Endothelial cell (in vitro differentiated cells): Measurements from ENCODE around the gene RABL2B. TPM values are rescaled to one million over a fixed set of nuclear protein-coding genes. Genes with fewer than 3 reads are reported as not detected.
"Not testable (repeated sequence)": the region's sequence is repeated elsewhere in the genome, so short reads cannot be mapped to it uniquely, and the experiment has no call there.

Experiments
- DNase-seq: peaks from one replicate; pipeline ENCODE4 v3.0.0; 2021; ENCODE audit warnings: low spot score
- H3K27ac Mint-ChIP-seq: one replicate; pipeline ENCODE4 v1.8.0; 2021; ENCODE audit warnings: mixed read lengths, inconsistent platforms; ENCODE audit not compliant: unreplicated experiment
- H3K27me3 Mint-ChIP-seq: one replicate; pipeline ENCODE4 v1.8.0; 2021; ENCODE audit warnings: mild to moderate bottlenecking, moderate library complexity, mixed read lengths, inconsistent platforms; ENCODE audit not compliant: unreplicated experiment
- H3K36me3 Mint-ChIP-seq: one replicate; pipeline ENCODE4 v1.8.0; 2021; ENCODE audit warnings: mild to moderate bottlenecking, low read depth, mixed read lengths, inconsistent platforms; ENCODE audit not compliant: unreplicated experiment
- H3K4me1 Mint-ChIP-seq: one replicate; pipeline ENCODE4 v1.8.0; 2021; ENCODE audit warnings: mild to moderate bottlenecking, mixed read lengths, inconsistent platforms; ENCODE audit not compliant: unreplicated experiment
- H3K4me3 Mint-ChIP-seq: one replicate; pipeline ENCODE4 v1.8.0; 2021; ENCODE audit warnings: mild to moderate bottlenecking, mixed read lengths, inconsistent platforms; ENCODE audit not compliant: unreplicated experiment
- H3K9me3 Mint-ChIP-seq: one replicate; pipeline ENCODE4 v1.8.0; 2021; ENCODE audit warnings: mixed read lengths, inconsistent platforms; ENCODE audit not compliant: unreplicated experiment
- CTCF ChIP-seq: fragments of 200-600 bp; sonication (generic); IDR thresholded peaks from one replicate; pipeline ENCODE4 v1.5.0; 2021; ENCODE audit warnings: antibody characterized with exemption; ENCODE audit not compliant: unreplicated experiment
- total RNA-seq: library from RNA; stranded (reverse); fragmentation: NEBNext Ultra II Directional; extraction: Animal tissue kit (Norgen Biotek cat#: 25700); gene quantifications from one replicate; pipeline ENCODE4 v1.2.1, GENCODE V29; 2021; ENCODE audit not compliant: unreplicated experiment

The RABL2B gene
- total RNA-seq, 1 donor from 2014 or later = 31.1 TPM

GRCh38 chr22:50756949-50757491 is 26.4 kb downstream of the RABL2B start:
- peak overlapping the region; percentile 97 for H3K4me3 Mint-ChIP-seq
- peaks cover 10% of the 10 kb centered on the region for H3K4me1 Mint-ChIP-seq
- peak overlapping the region; percentile 85 for H3K27ac Mint-ChIP-seq
- not testable (repeated sequence) for H3K36me3 Mint-ChIP-seq, H3K9me3 Mint-ChIP-seq, H3K27me3 Mint-ChIP-seq
- DNase-seq = peak; percentile 47

DNA sequence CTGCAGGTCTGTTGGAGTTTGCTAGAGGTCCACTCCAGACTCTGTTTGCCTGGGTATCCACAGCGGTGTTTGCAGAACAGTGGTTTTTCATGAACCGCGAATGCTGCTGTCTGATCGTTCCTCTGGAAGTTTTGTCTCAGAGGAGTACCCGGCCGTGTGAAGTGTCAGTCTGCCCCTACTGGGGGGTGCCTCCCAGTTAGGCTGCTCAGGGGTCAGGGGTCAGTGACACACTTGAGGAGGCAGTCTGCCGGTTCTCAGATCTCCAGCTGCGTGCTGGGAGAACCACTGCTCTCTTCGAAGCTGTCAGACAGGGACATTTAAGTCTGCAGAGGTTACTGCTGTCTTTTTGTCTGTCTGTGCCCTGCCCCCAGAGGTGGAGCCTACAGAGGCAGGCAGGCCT is 27.0 kb downstream of the RABL2B start:
- H3K4me1 Mint-ChIP-seq = peaks cover 10% of the 10 kb centered on the region
- not testable (repeated sequence) for H3K9me3 Mint-ChIP-seq, H3K36me3 Mint-ChIP-seq, H3K27me3 Mint-ChIP-seq, DNase-seq, H3K27ac Mint-ChIP-seq
- H3K4me3 Mint-ChIP-seq = peak overlapping the region; percentile 97

- not testable (repeated sequence) for H3K27me3 Mint-ChIP-seq, H3K27ac Mint-ChIP-seq, H3K9me3 Mint-ChIP-seq, H3K4me3 Mint-ChIP-seq, H3K36me3 Mint-ChIP-seq, DNase-seq
- peaks cover 10% of the 10 kb centered on the region for H3K4me1 Mint-ChIP-seq
These were observed 28.2 kb downstream of the RABL2B start for GRCh38 chr22:50755251-50755650.

- H3K9me3 Mint-ChIP-seq, H3K4me1 Mint-ChIP-seq, H3K4me3 Mint-ChIP-seq, H3K27me3 Mint-ChIP-seq, H3K36me3 Mint-ChIP-seq, H3K27ac Mint-ChIP-seq, DNase-seq: not testable (repeated sequence)
These were observed 33.9 kb downstream of the RABL2B start for GRCh38 chr22:50749302-50750074.

DNA sequence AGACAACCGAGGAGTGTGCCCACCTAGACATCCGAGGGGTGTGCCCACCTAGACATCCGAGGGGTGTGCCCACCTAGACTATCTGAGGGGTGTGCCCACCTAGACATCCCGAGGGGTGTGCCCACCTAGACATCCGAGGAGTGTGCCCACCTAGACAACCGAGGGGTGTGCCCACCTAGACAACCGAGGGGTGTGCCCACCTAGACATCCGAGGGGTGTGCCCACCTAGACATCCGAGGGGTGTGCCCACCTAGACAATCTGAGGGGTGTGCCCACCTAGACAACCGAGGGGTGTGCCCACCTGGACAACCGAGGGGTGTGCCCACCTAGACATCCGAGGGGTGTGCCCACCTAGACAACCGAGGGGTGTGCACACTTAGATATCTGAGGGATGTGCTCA is 34.8 kb downstream of the RABL2B start:
- not testable (repeated sequence) for H3K9me3 Mint-ChIP-seq, DNase-seq, H3K27me3 Mint-ChIP-seq, H3K4me1 Mint-ChIP-seq, H3K27ac Mint-ChIP-seq, H3K36me3 Mint-ChIP-seq, H3K4me3 Mint-ChIP-seq

DNA sequence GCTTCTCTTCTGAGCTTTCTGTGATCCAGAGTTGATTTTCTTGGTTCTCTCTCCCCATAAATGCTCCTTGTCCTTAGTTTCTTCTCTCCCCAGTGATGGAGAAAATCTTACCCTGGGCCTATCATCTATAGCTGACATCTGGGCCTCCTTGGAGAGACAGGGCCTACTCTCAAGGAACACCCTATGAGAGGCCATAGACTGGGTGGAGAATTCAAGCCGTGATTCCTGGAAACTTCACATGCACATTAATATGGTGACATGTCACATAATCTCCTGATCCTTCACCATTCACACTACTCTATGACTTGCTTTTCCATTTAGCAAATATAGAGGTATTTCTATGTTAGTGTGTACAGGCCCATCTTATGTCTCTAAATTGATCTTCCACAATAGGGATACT is 35.9 kb downstream of the RABL2B start:
- not testable (repeated sequence) for H3K36me3 Mint-ChIP-seq, H3K27ac Mint-ChIP-seq, H3K4me1 Mint-ChIP-seq, DNase-seq, H3K27me3 Mint-ChIP-seq, H3K4me3 Mint-ChIP-seq, H3K9me3 Mint-ChIP-seq

DNA sequence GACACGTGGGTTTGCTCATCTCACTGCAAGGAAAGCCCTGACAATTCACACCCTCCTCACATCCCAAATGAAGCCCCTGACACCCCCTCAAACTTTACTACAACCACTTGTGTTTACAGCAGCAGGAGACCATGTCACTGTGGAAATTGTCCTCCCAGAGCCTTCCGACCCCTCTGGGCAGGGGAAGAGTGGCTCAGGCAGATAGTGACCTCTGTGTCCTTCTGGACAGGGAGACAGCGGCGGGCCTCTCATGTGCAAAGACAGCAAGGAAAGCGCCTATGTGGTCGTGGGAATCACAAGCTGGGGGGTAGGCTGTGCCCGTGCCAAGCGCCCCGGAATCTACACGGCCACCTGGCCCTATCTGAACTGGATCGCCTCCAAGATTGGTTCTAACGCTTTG is 39.0 kb downstream of the RABL2B start:
- H3K27me3 Mint-ChIP-seq, H3K9me3 Mint-ChIP-seq, H3K4me1 Mint-ChIP-seq, H3K36me3 Mint-ChIP-seq, H3K4me3 Mint-ChIP-seq, H3K27ac Mint-ChIP-seq, DNase-seq: not testable (repeated sequence)

DNA sequence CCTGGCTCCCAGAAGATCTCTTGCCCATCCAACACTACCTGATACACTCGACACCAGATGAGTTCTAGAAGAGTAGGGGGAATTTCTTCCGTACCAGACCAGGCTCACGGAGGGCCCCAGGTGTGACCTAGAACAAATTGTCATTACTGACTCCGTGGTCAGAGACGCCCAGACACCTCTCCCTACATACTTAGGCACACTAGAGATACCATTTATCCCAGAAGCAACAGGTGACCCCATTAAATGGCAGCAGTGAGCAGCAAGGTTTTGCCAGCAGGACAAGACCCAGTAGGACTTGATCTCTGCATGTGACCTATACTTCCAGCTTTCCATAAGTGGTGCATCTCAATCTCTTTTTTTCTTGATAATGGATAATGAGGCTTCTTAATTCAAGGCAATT is 42.7 kb downstream of the RABL2B start:
- not testable (repeated sequence) for H3K4me1 Mint-ChIP-seq, H3K4me3 Mint-ChIP-seq, H3K9me3 Mint-ChIP-seq, H3K27ac Mint-ChIP-seq
- peaks cover 30% of the 10 kb centered on the region for H3K27me3 Mint-ChIP-seq
- H3K36me3 Mint-ChIP-seq = peaks cover 11% of the 10 kb centered on the region
- peak; percentile 3 for DNase-seq

DNA sequence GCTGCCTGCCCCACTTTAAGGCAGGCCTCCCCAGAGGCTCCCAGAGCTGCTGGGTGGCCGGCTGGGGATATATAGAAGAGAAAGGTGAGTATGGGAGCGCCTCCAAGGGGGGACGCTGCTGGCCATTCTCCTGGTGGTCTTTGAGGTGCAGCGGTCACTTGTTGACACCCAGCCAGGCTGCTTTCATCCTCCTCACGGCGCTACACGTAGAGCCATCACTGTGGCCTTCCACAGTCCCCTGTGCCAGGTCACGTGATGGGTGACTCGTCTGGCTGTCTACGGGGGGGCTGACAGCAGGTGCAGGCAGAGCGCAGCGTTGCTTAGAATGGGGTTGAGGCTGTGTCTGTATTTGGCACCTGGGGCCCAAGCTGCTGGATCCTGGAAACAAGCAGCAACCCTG is 43.5 kb downstream of the RABL2B start:
- Mint-ChIP-seq H3K9me3 (no peaks in the 10 kb centered on the region), H3K4me1 (peaks cover 4% of the 10 kb centered on the region), H3K27me3 (peaks cover 38% of the 10 kb centered on the region), H3K4me3 (no peak overlapping the region), H3K36me3 (peaks cover 11% of the 10 kb centered on the region), H3K27ac (no peak overlapping the region)
- DNase-seq = peak; percentile 15
- no peak for TF ChIP-seq CTCF
